Peyer's patch (tissue), 4 donors: Measurements from ENCODE around the gene FUBP3.

ENCODE experiments used
- POLR2A ChIP-seq, 2 donors: fragments of 450-650 bp; IDR thresholded peaks; one replicate each; pipeline ENCODE4 v1.5.1; 2017; ENCODE audit warnings: antibody characterized with exemption in 2 of 2, mild to moderate bottlenecking in 2 of 2, moderate library complexity in 2 of 2
- TF ChIP-seq, protein P1 (sequence below), 6 experiments: fragments of 450-650 bp in 4 of 6; fragments of 200-600 bp in 2 of 6; sonication (generic) in 1 of 6; IDR thresholded peaks; one replicate each; pipeline ENCODE4 v1.5.1; 2017 to 2019; ENCODE audit warnings: antibody characterized with exemption in 6 of 6, mild to moderate bottlenecking in 3 of 6, moderate library complexity in 1 of 6

DNA sequence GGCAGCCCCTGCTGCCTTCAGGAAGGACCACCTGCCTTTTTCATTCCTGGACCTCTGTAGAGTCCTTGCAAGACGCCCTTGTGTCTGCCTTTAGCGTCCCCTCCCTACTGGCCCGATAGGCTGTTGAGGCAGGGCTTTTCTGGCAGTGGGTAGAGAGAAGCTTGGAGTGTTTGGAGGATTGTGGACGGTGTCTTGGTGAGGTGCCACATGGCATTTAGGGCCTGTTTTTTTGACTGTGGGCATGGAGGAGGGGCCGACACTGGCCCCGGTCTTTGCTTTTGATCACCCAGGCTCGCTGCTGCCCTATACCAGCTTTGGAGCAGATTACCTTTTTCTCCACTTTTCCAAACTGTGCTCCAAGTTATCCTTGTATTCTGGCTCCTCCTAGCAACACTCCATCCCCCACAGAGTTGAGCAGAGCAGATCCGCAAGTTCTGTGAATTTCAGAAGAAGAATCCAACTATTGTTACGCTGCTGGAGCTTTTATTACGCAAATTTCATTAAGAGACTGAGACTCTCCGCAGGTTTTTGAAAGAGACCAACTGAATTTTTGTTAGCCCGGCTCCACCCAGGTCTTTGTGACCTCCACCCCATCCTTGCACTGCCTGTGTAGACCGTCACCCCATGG lies 50.2 kb downstream of the FUBP3 start:
- TF ChIP-seq POLR2A (IDR thresholded peaks at IDR 0.05): no peak
- TF ChIP-seq, protein P1, sequence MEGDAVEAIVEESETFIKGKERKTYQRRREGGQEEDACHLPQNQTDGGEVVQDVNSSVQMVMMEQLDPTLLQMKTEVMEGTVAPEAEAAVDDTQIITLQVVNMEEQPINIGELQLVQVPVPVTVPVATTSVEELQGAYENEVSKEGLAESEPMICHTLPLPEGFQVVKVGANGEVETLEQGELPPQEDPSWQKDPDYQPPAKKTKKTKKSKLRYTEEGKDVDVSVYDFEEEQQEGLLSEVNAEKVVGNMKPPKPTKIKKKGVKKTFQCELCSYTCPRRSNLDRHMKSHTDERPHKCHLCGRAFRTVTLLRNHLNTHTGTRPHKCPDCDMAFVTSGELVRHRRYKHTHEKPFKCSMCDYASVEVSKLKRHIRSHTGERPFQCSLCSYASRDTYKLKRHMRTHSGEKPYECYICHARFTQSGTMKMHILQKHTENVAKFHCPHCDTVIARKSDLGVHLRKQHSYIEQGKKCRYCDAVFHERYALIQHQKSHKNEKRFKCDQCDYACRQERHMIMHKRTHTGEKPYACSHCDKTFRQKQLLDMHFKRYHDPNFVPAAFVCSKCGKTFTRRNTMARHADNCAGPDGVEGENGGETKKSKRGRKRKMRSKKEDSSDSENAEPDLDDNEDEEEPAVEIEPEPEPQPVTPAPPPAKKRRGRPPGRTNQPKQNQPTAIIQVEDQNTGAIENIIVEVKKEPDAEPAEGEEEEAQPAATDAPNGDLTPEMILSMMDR (IDR thresholded peaks at IDR 0.05): no peak
